GM12872 (cell line): ENCODE results near the gene GABRB1.

Experiments used
- CTCF ChIP-seq: IDR thresholded peaks from 3 replicates; pipeline ENCODE4 v1.5.1; 2011; ENCODE audit warnings: low read depth, mild to moderate bottlenecking, low read length, moderate library complexity; ENCODE audit not compliant: insufficient read depth

GABRB1 gene

GRCh38 chr4:47187608-47188007, 156.2 kb downstream of the GABRB1 start:
- no peak for TF ChIP-seq CTCF

DNA sequence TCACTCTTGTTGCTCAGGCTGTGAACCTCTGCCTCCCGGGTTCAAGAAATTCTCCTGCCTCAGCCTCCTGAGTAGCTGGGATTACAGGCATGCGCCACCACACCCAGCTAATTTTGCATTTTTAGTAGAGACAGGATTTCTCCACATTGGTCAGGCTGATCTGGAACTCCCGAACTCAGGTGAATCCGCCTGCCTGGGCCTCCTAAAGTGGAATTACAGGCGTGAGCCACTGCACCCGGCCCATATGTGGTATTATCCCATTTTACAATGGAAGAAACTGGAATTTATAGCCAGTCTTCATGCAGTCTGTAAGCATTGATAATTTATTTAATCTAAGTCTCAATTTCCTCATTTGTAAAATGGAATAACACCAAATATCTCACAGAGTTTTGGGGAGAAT, 161.8 kb downstream of the GABRB1 start:
- no peak for TF ChIP-seq CTCF

GRCh38 chr4:47194036-47194737, 162.8 kb downstream of the GABRB1 start:
- TF ChIP-seq CTCF = no peak

DNA sequence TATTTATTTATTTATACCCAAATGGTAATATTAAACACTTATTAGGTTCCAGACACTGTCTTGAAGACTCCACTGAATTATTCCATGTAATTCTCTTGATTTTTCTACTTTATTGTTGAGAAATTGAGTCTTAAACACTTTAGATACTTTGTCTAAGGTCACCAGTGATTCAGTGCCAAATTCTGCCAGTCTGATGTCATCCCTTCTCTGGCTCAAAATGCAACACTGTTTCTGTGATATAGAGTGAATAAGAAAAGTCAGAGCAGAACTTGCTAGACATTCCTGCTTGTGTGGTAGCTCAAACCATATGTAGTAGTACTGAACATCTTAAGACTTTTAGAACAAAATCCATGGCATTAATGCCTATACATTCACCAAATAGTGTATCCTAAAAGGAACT, 164.3 kb downstream of the GABRB1 start:
- TF ChIP-seq CTCF = no peak

DNA sequence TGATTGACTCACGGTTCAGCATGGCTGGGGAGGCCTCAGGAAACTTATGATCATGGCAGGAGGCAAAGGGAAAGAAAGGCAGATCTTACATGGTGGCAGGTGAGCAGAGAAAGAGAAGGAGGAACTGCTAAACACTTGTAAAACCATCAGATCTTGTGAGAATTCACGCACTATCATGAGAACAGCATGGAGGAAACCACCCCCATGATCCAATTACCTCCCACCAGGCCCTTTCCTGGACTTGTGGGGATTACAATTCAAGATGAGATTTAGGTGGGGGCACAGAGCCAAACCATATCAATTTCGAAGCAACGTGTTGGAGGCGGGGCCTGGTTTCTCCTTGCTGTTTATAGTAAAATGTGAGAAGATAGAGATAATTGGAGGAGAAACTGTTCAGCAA, 167.4 kb downstream of the GABRB1 start:
- TF ChIP-seq CTCF = no peak

DNA sequence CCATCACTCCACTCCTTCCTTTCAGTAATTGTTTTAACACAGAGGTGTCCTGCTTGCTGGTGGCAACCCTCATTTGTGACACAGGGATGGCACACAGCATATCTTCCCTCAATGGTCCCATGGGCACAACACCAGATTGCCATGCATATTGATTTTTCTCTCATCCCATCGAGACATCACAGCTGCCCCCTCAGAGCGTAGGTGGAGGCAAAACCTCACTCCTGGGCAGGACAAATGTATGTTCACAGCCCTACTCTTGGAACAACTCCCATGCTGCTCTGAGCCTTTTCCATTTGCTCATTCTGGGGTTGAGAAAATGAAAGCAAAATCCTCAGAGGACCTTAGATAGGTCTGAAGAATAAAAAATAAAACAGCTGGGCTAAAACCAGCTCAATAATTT, 172.2 kb downstream of the GABRB1 start:
- TF ChIP-seq CTCF = no peak

GRCh38 chr4:47207555-47207954, 176.2 kb downstream of the GABRB1 start:
- no peak for TF ChIP-seq CTCF
